HG03280 (cell line): ENCODE data around the gene QKI.
"Not testable (repeated sequence)": the region's sequence is repeated elsewhere in the genome, so short reads cannot be mapped to it uniquely, and the experiment has no call there.

Source experiments
- ATAC-seq: cut with Tn5 transposase; IDR thresholded peaks from one replicate; pipeline ENCODE4 v1.9.1; 2021; ENCODE audit warnings: mild to moderate bottlenecking, moderate library complexity; ENCODE audit not compliant: unreplicated experiment

Gene QKI

GRCh38 chr6:163572612-163573011 lies 158.1 kb downstream of the QKI start:
- ATAC-seq: no peak

- no peak for ATAC-seq
These were observed 159.1 kb downstream of the QKI start for GRCh38 chr6:163573503-163574179.

- ATAC-seq: no peak
These were observed 161.6 kb downstream of the QKI start for GRCh38 chr6:163576114-163576513.

GRCh38 chr6:163577404-163577803 lies 162.9 kb downstream of the QKI start:
- ATAC-seq: no peak

- ATAC-seq: no peak
These were observed 164.8 kb downstream of the QKI start for GRCh38 chr6:163579111-163579879.

GRCh38 chr6:163579880-163580295 lies 165.4 kb downstream of the QKI start:
- ATAC-seq: no peak

GRCh38 chr6:163580311-163581030 lies 166.0 kb downstream of the QKI start:
- no peak for ATAC-seq

- no peak for ATAC-seq
These were observed 169.0 kb downstream of the QKI start for GRCh38 chr6:163583558-163583957.

- ATAC-seq: no peak
These were observed 171.5 kb downstream of the QKI start for GRCh38 chr6:163585932-163586437.

GRCh38 chr6:163586888-163587287 lies 172.4 kb downstream of the QKI start:
- no peak for ATAC-seq

- ATAC-seq: no peak
These were observed 173.9 kb downstream of the QKI start for GRCh38 chr6:163588220-163588919.

- ATAC-seq: no peak
These were observed 174.9 kb downstream of the QKI start for GRCh38 chr6:163589387-163589786.

GRCh38 chr6:163590132-163590531 lies 175.6 kb downstream of the QKI start:
- ATAC-seq: not testable (repeated sequence)

GRCh38 chr6:163592872-163593271 lies 178.4 kb downstream of the QKI start:
- ATAC-seq: no peak

- no peak for ATAC-seq
These were observed 181.7 kb downstream of the QKI start for GRCh38 chr6:163596174-163596573.

- no peak for ATAC-seq
These were observed 184.6 kb downstream of the QKI start for GRCh38 chr6:163599136-163599535.

- ATAC-seq: no peak
These were observed 185.2 kb downstream of the QKI start for GRCh38 chr6:163599684-163600083.

GRCh38 chr6:163600331-163600730 lies 185.8 kb downstream of the QKI start:
- ATAC-seq: no peak

GRCh38 chr6:163600781-163601180 lies 186.3 kb downstream of the QKI start:
- ATAC-seq: no peak

GRCh38 chr6:163602851-163603250 lies 188.3 kb downstream of the QKI start:
- no peak for ATAC-seq

GRCh38 chr6:163603395-163603794 lies 188.9 kb downstream of the QKI start:
- no peak for ATAC-seq
